GM12872 (cell line): ENCODE results near the gene HTATSF1.

ENCODE experiments used
- CTCF ChIP-seq: IDR thresholded peaks from 3 replicates; pipeline ENCODE4 v1.5.1; 2011; ENCODE audit warnings: low read depth, mild to moderate bottlenecking, low read length, moderate library complexity; ENCODE audit not compliant: insufficient read depth

The HTATSF1 gene

DNA sequence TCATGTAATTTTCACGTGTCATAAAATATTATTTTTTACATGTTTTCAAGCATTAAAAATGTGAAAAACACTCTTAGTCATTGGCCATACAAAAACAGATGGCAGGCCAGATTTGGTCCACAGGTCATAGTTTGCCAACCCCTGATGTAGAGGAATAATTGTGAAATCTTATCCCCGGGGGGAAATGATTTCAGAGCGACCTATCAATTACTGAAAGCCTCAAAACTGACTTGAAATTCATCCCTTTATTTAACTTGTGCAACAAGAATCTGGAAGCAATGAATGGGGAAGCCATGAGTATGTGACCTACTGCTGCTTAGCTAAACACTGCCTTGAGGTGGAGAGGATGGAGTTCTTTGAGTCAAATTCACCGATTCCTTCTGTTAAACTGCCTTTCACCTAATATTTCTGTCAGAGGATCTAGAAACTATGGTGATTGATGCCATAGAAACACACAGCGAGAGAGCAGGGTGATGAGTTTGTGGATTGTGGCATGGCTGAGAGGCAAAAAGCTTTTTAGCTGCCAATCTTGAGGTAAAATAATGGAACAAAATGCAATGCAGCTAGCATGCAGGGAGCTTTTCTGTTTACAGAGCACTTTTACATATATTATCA lies 40.0 kb upstream of the HTATSF1 start:
- no peak for TF ChIP-seq CTCF

DNA sequence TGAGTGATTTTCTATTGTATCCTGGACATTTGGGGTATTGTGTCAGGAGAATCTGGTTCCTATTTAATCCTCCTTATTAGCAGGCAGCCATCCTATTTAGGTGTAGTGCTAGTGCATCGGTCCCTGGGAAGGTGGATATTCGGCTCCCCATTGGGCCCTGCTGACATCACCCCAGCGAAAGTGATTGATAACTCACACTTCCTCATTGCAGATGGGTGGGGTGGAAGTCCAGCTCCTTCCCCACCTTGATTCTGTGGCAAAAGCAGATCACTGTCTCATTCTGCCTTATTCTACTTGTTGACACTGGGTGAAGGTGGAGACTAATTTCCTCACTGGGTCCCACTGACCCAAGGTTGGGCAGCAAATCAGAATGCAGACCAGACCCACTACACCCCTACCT lies 32.8 kb upstream of the HTATSF1 start:
- TF ChIP-seq CTCF: no peak

DNA sequence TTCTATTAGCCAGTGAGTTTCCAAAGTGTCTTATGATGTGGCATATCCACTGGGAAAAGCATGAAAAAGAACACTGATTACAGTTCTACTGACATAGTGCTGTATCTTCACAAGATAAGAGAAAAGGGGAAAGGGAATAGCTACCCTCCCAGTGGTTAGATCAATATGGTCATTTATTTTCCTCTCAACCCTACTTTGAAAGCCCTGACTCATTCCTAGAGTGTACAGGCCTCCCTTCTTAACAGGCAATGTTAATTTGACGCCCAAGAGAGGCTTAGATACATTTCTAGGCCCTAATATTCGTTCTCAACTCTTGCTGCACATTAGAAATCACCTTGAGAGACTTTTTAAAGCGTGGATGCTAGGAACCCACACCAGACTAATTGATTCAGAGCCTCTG lies 30.1 kb upstream of the HTATSF1 start:
- TF ChIP-seq CTCF: no peak

DNA sequence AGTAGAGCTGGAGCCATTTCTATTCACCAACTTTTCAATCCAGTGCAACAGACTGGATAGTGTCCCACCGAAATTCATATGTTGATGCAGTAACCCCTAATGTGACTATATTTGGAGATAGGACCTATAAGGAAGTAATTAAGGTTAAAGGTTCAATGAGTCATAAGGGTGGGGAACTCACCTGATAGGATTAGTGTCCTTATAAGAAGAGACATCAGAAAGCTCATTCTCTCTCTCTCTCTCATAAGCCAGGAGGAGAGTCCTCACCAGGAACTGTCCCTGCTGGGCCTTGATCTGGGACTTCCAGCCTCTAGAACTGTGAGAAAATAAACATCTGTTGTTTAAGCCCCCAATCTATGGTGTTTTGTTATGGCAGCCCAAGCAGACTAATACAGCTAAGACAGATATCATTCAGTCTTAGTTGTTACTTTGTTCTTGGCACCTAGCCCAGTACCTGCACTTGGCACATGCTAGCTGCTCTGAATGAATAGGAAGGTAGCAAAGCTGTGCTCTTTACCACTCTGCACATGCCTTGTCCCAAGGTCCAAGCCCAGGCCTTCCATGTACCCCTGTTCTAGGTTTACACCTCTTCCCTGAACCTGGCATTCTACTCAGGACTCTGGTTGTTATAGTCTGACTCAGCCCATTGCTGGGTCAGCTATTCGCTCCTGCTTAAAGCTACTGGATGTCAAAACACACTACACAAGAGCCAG lies 28.8 kb upstream of the HTATSF1 start:
- no peak for TF ChIP-seq CTCF

DNA sequence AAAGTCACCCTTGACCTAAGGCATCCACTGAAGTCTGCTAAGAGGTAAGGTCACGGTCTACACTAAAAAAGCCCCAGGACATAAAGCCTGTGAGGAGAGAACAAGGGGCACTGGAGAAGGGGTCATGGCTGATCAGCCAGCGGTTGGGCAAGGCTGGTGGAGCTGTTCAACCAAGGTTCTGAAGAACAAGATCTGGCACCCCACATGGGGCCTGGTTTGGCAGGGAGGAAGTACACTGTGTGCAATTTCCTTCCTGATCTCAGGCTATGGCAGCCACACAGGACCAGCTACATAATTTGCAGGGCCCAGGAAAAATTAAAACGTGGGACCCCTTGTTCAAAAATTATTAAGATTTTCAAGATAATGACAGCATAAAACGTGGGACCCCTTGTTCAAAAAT lies 23.7 kb upstream of the HTATSF1 start:
- no peak for TF ChIP-seq CTCF

DNA sequence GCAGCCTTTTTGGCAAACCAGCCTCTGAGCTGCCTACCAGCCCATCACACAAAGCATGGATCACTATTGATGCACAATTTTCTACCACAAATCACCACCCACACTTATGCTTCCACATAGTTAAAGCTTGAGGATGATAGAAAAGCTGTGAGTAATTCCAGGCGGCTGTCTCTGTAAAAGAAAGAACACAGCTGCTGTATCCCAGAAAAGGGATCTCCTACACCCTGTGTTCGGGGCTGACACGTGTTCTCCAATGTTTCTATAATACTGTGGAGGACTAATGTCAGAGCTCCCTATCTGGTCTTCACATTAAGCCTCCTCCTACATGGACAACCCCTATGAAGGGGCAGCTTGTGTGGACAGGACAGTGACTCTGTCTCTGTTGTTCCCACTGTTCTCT lies 22.2 kb upstream of the HTATSF1 start:
- no peak for TF ChIP-seq CTCF

DNA sequence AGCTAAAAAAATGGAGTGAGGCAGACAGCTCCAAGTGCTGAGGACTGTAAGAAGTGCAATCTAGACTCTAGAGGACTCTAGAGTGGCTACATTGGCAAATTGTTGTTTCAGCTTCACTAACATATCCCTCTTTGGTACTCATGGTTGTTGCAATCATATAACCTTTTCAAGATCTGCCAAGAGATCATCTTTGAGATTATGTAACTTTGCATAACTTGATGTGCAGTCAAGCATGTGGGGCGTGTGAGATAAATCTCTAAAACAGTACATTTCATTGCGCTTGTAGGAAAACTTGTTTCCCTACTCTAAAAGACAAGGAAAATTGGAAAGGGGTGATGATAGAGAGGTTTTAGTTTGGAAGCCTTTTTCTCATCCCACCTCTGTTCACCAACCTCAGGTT lies 20.9 kb upstream of the HTATSF1 start:
- TF ChIP-seq CTCF: no peak
